Liver (tissue), 9 donors: ENCODE data around the gene LGALS4. TPM values are rescaled to one million over a fixed set of nuclear protein-coding genes. Genes with fewer than 3 reads are reported as not detected.

Source experiments
- DNase-seq: peaks from one replicate; pipeline ENCODE4 v3.0.0-alpha.2; 2017; ENCODE audit warnings: low spot score
- H3K27ac ChIP-seq, 2 donors: one replicate each; pipeline ENCODE4 v1.7.0; 2013; ENCODE audit warnings: inconsistent platforms in 2 of 2, low read length in 2 of 2, control low read depth in 1 of 2, low read depth in 1 of 2, mild to moderate bottlenecking in 1 of 2
- H3K27me3 ChIP-seq, 4 donors: one replicate each; pipeline versions ENCODE4 v1.6.1 to v1.7.0; 2013; ENCODE audit warnings: low read length in 3 of 4, inconsistent platforms in 1 of 4, mild to moderate bottlenecking in 1 of 4, moderate library complexity in 1 of 4; ENCODE audit not compliant: control insufficient read depth in 4 of 4, insufficient read depth in 4 of 4
- H3K36me3 ChIP-seq, 4 donors: one replicate each; pipeline versions ENCODE4 v1.6.1 to v1.7.0; 2013; ENCODE audit warnings: low read length in 3 of 4, mild to moderate bottlenecking in 3 of 4, low read depth in 1 of 4, moderate library complexity in 1 of 4; ENCODE audit not compliant: control insufficient read depth in 4 of 4, insufficient read depth in 3 of 4
- H3K4me1 ChIP-seq, 4 donors: one replicate each; pipeline versions ENCODE4 v1.6.1 to v1.7.0; 2013; ENCODE audit warnings: low read length in 3 of 4, mild to moderate bottlenecking in 3 of 4, moderate library complexity in 1 of 4; ENCODE audit not compliant: control insufficient read depth in 4 of 4, insufficient read depth in 4 of 4
- H3K4me3 ChIP-seq, 3 donors: one replicate each; pipeline versions ENCODE4 v1.6.1 to v1.7.0; 2013; ENCODE audit warnings: low read length in 3 of 3, control low read depth in 1 of 3, low read depth in 1 of 3, mild to moderate bottlenecking in 1 of 3
- H3K9ac ChIP-seq, 2 donors: one replicate each; pipeline ENCODE4 v1.7.0; 2013; ENCODE audit warnings: low read length in 2 of 2, mild to moderate bottlenecking in 2 of 2, moderate library complexity in 2 of 2, control low read depth in 1 of 2, low read depth in 1 of 2
- H3K9me3 ChIP-seq, 4 donors: one replicate each; pipeline versions ENCODE4 v1.6.1 to v1.7.0; 2013; ENCODE audit warnings: low read length in 3 of 4; ENCODE audit not compliant: control insufficient read depth in 4 of 4
- ATF3 ChIP-seq: IDR thresholded peaks from 2 replicates; pipeline ENCODE4 v1.6.1; 2016; ENCODE audit warnings: antibody characterized with exemption
- EGR1 ChIP-seq, 2 donors: IDR thresholded peaks; 2 replicates each; pipeline ENCODE4 v1.6.1; 2016 to 2018; ENCODE audit warnings: antibody characterized with exemption in 2 of 2, low read depth in 2 of 2
- FOXA1 ChIP-seq: IDR thresholded peaks from 2 replicates; pipeline ENCODE4 v1.6.1; 2016; ENCODE audit warnings: antibody characterized with exemption
- GABPA ChIP-seq, 2 donors: IDR thresholded peaks in 1 of 2; conservative IDR thresholded peaks in 1 of 2; 2 replicates each; pipeline ENCODE4 v1.6.1; 2016; ENCODE audit warnings: antibody characterized with exemption in 2 of 2, mild to moderate bottlenecking in 1 of 2, moderate library complexity in 1 of 2
- HNF4A ChIP-seq, 2 donors: conservative IDR thresholded peaks; 2 replicates each; pipeline ENCODE4 v1.6.1; 2016; ENCODE audit warnings: antibody characterized with exemption in 2 of 2, mild to moderate bottlenecking in 2 of 2
- HNF4G ChIP-seq: IDR thresholded peaks from 2 replicates; pipeline ENCODE4 v1.6.1; 2016; ENCODE audit warnings: antibody characterized with exemption
- RAD21 ChIP-seq, 2 donors: IDR thresholded peaks; 2 replicates each; pipeline ENCODE4 v1.6.1; 2016; ENCODE audit warnings: antibody characterized with exemption in 2 of 2, mild to moderate bottlenecking in 2 of 2
- RXRA ChIP-seq, 2 donors: IDR thresholded peaks; 2 replicates each; pipeline ENCODE4 v1.6.1; 2017 to 2018; ENCODE audit warnings: antibody characterized with exemption in 2 of 2, mild to moderate bottlenecking in 1 of 2
- SP1 ChIP-seq: IDR thresholded peaks from 2 replicates; pipeline ENCODE4 v1.6.1; 2018; ENCODE audit warnings: antibody characterized with exemption, mild to moderate bottlenecking
- TAF1 ChIP-seq: conservative IDR thresholded peaks from 2 replicates; pipeline ENCODE4 v1.6.1; 2016; ENCODE audit warnings: antibody characterized with exemption, mild to moderate bottlenecking
- YY1 ChIP-seq: IDR thresholded peaks from 2 replicates; pipeline ENCODE4 v1.6.1; 2016; ENCODE audit warnings: antibody characterized with exemption, mild to moderate bottlenecking
- WGBS: extraction: QIAGEN DNeasy Blood & Tissue Kit; methylation state at CpG from one replicate; pipeline ENCODE4 v1.1.7; 2013; 5-methylcytosine and 5-hydroxymethylcytosine counted together
- polyA plus RNA-seq, 2 donors: library from polyadenylated mRNA; stranded (reverse) in 1 of 2; unstranded in 1 of 2; fragments of 200-250 nt in 1 of 2; fragments of >200 nt in 1 of 2; fragmentation: Nextera tagmentation in 1 of 2; extraction: Ambion mirVana in 1 of 2; gene quantifications; one replicate each; pipeline versions ENCODE4 v1.2.1 to v1.2.3, GENCODE V29; 2013 to 2015
- total RNA-seq, 2 donors: library from RNA; depleted of rRNA; stranded (reverse); fragments of >200 nt; gene quantifications; one replicate each; pipeline ENCODE4 v1.2.3, GENCODE V29; 2014
- TF ChIP-seq, protein P1 (sequence below): IDR thresholded peaks from 2 replicates; pipeline ENCODE4 v1.6.1; 2016; ENCODE audit warnings: antibody characterized with exemption
- TF ChIP-seq, protein P2 (sequence below): IDR thresholded peaks from 2 replicates; pipeline ENCODE4 v1.6.1; 2016; ENCODE audit warnings: antibody characterized with exemption, mild to moderate bottlenecking
- donor health status: healthy.
- donor health status: healthy.
- donor health status: healthy.
- donor health status: healthy.
- donor health status: healthy.

LGALS4 gene
- total and polyA plus RNA-seq, 4 donors = 0.42 to 40.6 (median 12.1) TPM

DNA sequence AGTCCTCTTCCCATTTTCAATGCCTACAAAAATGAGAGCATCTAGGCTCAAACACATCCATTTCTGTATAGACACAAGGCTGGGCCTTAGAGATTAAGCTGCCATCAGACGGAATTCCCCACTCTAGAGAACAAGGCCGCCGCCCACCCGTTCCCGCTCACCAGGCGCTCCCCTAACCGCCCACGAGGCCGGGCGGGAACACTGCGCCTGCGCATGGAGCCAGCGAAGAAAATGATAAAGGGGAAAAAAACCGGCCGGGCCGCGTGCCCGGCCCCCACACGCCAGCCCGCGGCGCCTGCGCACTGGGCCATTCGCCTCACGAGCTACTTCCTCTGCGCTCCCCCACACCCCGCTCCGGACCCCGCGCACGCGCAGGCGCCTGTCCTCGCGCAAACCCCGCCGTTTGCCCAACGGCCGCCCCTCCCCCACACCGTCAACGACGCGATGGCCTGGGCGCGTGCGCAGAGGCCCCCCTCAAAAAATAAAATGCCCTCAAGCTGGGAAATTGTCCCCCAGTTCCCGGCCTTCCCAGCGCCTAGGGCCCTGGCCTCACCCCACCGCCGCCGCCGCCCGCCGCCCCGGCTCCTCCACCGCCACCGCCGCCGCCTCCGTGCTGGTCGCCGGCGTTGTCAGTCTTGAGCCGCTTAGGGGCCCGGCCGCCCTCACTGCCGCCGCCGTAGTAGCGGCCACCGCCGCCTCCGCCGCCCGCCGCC lies 36.6 kb upstream of the LGALS4 start:
- WGBS = under 1% methylated on average over 76 of the region's 76 CpGs
- peaks cover 7 to 51% (median 36%) of the 10 kb centered on the region in 4 donors for H3K4me1 ChIP-seq

GRCh38 chr19:38848299-38849146 lies 35.8 kb upstream of the LGALS4 start:
- no peaks in the 10 kb centered on the region for H3K9me3 ChIP-seq
- peak overlapping the region; percentile 27 to 96 for H3K9ac ChIP-seq
- no peaks in the 10 kb centered on the region for H3K27me3 ChIP-seq
- peak overlapping the region; percentile 100 for H3K27ac ChIP-seq
- H3K4me3 ChIP-seq = peak overlapping the region; percentile 44 to 94 (median 89)
- TF ChIP-seq YY1 (no peak), TAF1 (peak; percentile 13)
- H3K36me3 ChIP-seq = peaks cover 19 to 35% (median 31%) of the 10 kb centered on the region in 4 donors
- no peak for DNase-seq
- H3K4me1 ChIP-seq = peaks cover 10 to 59% (median 44%) of the 10 kb centered on the region in 4 donors
- WGBS = 15% methylated on average over 22 of the region's 22 CpGs

More for the DNA sequence above, 36.6 kb upstream of the LGALS4 start:
- peak; percentile 95 for DNase-seq
- Histone ChIP-seq H3K4me3 (peak overlapping the region; percentile 44 to 94 (median 89)), H3K27me3 (no peaks in the 10 kb centered on the region), H3K9ac (peak overlapping the region; percentile 66 to 96), H3K27ac (peak overlapping the region; percentile 100), H3K36me3 (peaks cover 15 to 27% (median 24%) of the 10 kb centered on the region in 4 donors), H3K9me3 (no peaks in the 10 kb centered on the region)
- TF ChIP-seq EGR1 (IDR thresholded peaks at IDR 0.05; ENCODE audit: low read depth in 2 of 2) (peak in 1 of 2 donors; percentile 20), FOXA1 (no peak), RAD21 (IDR thresholded peaks at IDR 0.05) (peak in 1 of 2 donors; percentile 22), GABPA (IDR thresholded peaks at IDR 0.05 in 1 of 2, conservative IDR thresholded peaks at IDR 0.05 in 1 of 2) (peak in 1 of 2 donors; percentile 50), TAF1 (no peak), HNF4G (no peak), YY1 (peak; percentile 40), RXRA (IDR thresholded peaks at IDR 0.05) (peak in 1 of 2 donors; percentile 25), SP1 (no peak), ATF3 (no peak), HNF4A (conservative IDR thresholded peaks at IDR 0.05) (no peak)
- TF ChIP-seq, protein P1, sequence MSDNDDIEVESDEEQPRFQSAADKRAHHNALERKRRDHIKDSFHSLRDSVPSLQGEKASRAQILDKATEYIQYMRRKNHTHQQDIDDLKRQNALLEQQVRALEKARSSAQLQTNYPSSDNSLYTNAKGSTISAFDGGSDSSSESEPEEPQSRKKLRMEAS = peak; percentile 58
- TF ChIP-seq, protein P2, sequence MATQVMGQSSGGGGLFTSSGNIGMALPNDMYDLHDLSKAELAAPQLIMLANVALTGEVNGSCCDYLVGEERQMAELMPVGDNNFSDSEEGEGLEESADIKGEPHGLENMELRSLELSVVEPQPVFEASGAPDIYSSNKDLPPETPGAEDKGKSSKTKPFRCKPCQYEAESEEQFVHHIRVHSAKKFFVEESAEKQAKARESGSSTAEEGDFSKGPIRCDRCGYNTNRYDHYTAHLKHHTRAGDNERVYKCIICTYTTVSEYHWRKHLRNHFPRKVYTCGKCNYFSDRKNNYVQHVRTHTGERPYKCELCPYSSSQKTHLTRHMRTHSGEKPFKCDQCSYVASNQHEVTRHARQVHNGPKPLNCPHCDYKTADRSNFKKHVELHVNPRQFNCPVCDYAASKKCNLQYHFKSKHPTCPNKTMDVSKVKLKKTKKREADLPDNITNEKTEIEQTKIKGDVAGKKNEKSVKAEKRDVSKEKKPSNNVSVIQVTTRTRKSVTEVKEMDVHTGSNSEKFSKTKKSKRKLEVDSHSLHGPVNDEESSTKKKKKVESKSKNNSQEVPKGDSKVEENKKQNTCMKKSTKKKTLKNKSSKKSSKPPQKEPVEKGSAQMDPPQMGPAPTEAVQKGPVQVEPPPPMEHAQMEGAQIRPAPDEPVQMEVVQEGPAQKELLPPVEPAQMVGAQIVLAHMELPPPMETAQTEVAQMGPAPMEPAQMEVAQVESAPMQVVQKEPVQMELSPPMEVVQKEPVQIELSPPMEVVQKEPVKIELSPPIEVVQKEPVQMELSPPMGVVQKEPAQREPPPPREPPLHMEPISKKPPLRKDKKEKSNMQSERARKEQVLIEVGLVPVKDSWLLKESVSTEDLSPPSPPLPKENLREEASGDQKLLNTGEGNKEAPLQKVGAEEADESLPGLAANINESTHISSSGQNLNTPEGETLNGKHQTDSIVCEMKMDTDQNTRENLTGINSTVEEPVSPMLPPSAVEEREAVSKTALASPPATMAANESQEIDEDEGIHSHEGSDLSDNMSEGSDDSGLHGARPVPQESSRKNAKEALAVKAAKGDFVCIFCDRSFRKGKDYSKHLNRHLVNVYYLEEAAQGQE = peak; percentile 5
